IMR-90 (cell line): ENCODE results near the gene TRAPPC5.

Source experiments
- CEBPB ChIP-seq: IDR thresholded peaks from 2 replicates; pipeline ENCODE4 v1.6.1; 2012; ENCODE audit warnings: low read depth, low read length, improper control_type of control experiment
- POLR2A ChIP-seq: IDR thresholded peaks from 2 replicates; pipeline ENCODE4 v1.6.1; 2012; ENCODE audit warnings: mild to moderate bottlenecking, low read depth, low read length
- RFX5 ChIP-seq: IDR thresholded peaks from 2 replicates; pipeline ENCODE4 v1.8.0; 2012; ENCODE audit warnings: low read depth, mild to moderate bottlenecking, low read length, moderate library complexity
- SMC3 ChIP-seq: fragments of 150-350 bp; IDR thresholded peaks from 2 replicates; pipeline ENCODE4 v1.6.1; 2016; ENCODE audit warnings: low read depth, mild to moderate bottlenecking, antibody characterized with exemption, low read length, moderate library complexity
- TF ChIP-seq, protein P1 (sequence below): conservative IDR thresholded peaks from 2 replicates; pipeline ENCODE4 v1.5.1; 2012; ENCODE audit warnings: mild to moderate bottlenecking, low read depth, low read length, improper control_type of control experiment
- TF ChIP-seq, protein P2 (sequence below): fragments of 150-350 bp; IDR thresholded peaks from 2 replicates; pipeline ENCODE4 v1.6.1; 2016; ENCODE audit warnings: low read depth, mild to moderate bottlenecking, low read length, moderate library complexity, borderline replicate concordance
- TF ChIP-seq, protein P3 (sequence below): fragments of 150-350 bp; IDR thresholded peaks from 2 replicates; pipeline ENCODE4 v1.6.1; 2017; ENCODE audit warnings: mild to moderate bottlenecking, antibody characterized with exemption, low read length, low read depth

DNA sequence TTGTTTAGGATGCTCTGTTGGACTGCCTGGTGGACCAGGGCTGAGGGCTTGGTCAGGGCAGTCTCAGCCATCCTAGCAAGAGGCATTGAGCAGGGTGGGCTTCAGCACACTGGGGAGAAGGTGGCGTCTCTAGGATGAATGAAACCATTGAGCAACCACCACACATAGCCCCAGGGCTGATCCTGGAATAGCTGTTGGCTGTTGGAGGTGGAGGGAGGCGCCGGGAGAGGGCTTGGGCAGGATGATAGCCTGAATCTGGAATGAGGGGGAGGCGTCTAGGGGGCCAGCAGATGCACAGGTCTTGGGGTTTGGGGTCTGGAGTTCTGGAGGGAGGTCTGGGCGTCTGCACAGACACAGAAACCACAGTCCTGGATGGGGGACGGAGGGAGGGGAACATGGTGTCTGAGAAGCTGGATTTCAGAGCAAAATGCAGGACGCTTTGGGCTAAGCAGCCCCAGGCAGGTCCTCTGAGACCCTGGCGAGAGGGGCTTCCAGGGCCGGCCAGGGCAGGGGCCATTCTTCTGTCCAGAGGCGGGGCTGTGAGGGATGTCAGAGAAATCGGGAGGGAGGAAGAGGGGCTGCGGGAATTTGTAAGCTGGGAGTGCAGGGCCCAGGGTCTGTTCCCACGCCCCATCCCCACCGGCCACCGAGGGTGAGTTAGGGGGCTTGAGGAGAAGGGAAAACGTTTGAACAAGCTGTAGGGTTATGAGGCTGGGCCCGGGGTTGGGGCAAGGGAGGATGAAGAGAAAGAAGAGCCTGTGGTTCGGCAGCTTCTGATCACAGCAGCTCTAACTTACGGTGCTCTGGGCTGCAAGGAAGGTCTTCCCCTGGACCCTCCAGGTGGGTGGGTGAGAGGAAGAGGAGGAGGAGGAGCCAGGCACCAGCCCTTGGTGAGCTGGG, 5.2 kb downstream of the TRAPPC5 start:
- TF ChIP-seq, protein P1, sequence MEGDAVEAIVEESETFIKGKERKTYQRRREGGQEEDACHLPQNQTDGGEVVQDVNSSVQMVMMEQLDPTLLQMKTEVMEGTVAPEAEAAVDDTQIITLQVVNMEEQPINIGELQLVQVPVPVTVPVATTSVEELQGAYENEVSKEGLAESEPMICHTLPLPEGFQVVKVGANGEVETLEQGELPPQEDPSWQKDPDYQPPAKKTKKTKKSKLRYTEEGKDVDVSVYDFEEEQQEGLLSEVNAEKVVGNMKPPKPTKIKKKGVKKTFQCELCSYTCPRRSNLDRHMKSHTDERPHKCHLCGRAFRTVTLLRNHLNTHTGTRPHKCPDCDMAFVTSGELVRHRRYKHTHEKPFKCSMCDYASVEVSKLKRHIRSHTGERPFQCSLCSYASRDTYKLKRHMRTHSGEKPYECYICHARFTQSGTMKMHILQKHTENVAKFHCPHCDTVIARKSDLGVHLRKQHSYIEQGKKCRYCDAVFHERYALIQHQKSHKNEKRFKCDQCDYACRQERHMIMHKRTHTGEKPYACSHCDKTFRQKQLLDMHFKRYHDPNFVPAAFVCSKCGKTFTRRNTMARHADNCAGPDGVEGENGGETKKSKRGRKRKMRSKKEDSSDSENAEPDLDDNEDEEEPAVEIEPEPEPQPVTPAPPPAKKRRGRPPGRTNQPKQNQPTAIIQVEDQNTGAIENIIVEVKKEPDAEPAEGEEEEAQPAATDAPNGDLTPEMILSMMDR = no peak
- TF ChIP-seq POLR2A = no peak
- TF ChIP-seq, protein P2, sequence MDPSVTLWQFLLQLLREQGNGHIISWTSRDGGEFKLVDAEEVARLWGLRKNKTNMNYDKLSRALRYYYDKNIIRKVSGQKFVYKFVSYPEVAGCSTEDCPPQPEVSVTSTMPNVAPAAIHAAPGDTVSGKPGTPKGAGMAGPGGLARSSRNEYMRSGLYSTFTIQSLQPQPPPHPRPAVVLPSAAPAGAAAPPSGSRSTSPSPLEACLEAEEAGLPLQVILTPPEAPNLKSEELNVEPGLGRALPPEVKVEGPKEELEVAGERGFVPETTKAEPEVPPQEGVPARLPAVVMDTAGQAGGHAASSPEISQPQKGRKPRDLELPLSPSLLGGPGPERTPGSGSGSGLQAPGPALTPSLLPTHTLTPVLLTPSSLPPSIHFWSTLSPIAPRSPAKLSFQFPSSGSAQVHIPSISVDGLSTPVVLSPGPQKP = no peak
- no peak for TF ChIP-seq SMC3
- TF ChIP-seq RFX5 = no peak
- TF ChIP-seq, protein P3, sequence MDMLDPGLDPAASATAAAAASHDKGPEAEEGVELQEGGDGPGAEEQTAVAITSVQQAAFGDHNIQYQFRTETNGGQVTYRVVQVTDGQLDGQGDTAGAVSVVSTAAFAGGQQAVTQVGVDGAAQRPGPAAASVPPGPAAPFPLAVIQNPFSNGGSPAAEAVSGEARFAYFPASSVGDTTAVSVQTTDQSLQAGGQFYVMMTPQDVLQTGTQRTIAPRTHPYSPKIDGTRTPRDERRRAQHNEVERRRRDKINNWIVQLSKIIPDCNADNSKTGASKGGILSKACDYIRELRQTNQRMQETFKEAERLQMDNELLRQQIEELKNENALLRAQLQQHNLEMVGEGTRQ = no peak
- TF ChIP-seq CEBPB = no peak
